ENCODE data around the gene GDPGP1.
"Not testable (repeated sequence)": the region's sequence is repeated elsewhere in the genome, so short reads cannot be mapped to it uniquely, and the experiment has no call there.

DNA sequence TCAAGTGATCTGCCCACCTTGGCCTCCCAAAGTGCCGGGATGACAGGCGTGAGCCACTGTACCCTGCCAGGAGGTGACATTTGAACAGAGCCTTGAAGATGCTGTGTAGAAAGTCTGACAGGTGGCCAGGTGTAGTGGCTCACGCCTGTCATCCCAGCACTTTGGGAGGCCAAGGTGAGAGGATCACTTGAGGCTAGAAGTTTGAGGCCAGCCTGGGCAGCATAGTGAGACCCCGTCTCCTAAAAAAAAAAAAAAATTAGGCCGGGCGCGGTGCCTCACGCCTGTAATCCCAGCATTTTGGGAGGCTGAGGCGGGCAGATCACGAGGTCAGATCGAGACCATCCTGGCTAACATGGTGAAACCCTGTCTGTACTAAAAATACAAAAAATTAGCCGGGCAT lies 44.5 kb downstream of the GDPGP1 start:
- not testable (repeated sequence) for TF ChIP-seq CTCF (IDR thresholded peaks at IDR 0.05); EZH2 (IDR thresholded peaks at IDR 0.05; ENCODE audit: borderline replicate concordance, insufficient read depth, low read depth, low read length, poor library complexity, severe bottlenecking)
